ENCODE measurements around the gene BAZ2B.

BAZ2B gene

DNA sequence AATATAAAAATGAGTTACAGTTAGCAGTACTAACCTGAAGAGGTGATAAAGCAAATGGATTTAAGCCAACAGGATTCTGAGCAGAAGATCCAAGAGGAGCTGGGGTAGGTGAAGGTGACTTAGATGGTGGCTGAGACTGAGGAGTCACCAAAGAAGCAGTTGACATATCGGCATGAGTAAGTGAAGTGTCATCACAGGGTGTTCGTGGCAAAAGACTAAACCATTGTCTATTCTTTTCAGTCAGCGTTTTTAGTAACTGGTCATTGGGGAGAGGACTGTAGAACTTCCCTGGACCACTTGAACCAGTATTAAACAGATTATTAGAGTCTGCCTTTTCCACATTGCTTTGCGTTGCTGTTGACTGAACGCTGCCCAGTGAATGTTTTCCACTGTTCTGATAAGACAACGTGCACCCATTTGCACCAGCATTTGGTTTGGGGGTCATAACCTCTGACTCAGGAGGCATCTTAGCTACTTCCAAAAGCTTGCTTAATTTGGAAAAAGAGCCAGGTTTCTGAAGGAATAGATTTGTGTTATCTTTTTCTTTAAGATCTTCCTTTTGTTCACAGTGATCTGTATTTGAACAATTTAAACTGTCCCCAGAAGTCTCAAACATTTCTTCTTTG is 266.6 kb downstream of the BAZ2B start:
- DNase-seq (ENCODE audit: low spot score) = no peak
- Mint-ChIP-seq H3K4me3 (no peak overlapping the region), H3K27ac (no peak overlapping the region), H3K36me3 (ENCODE audit: low read depth) (no peaks in the 10 kb centered on the region), H3K9me3 (no peaks in the 10 kb centered on the region), H3K27me3 (ENCODE audit: low read depth) (no peaks in the 10 kb centered on the region), H3K4me1 (ENCODE audit: low read depth) (no peaks in the 10 kb centered on the region)

DNA sequence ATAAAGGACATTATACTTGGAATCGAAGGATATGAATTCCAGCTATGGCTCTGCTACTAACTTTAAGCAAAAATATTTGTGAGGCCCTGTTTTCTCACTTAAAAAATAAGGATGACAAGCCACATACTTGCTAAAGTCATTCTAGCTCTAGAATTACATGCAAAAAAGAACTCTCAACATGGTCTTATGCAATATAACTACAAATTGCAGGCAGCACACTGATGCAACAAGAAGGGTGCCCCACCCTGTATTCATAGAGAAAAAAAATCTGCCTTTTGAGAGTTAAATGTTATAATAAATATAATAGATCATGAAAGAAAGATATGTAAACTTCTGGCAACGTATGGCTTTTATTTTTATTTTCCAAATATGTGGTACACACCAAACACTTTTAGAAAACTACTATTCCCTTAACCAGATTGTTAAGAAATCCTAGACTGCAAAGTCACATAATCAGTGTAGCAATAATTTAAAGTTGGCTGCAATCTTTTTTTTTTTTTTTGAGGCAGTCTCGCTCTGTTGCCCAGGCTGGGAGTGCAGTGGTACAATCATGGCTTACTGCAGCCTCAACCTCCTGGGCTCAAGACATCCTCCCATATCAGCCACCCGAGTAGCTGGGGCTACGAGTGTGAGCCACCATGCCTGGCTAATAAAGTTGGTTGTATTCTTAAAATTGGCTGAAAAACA is 289.6 kb downstream of the BAZ2B start:
- Mint-ChIP-seq H3K27me3 (ENCODE audit: low read depth) (no peaks in the 10 kb centered on the region), H3K36me3 (ENCODE audit: low read depth) (no peaks in the 10 kb centered on the region), H3K9me3 (no peaks in the 10 kb centered on the region), H3K4me3 (no peak overlapping the region), H3K27ac (no peak overlapping the region), H3K4me1 (ENCODE audit: low read depth) (no peaks in the 10 kb centered on the region)
- DNase-seq (ENCODE audit: low spot score) = no peak

DNA sequence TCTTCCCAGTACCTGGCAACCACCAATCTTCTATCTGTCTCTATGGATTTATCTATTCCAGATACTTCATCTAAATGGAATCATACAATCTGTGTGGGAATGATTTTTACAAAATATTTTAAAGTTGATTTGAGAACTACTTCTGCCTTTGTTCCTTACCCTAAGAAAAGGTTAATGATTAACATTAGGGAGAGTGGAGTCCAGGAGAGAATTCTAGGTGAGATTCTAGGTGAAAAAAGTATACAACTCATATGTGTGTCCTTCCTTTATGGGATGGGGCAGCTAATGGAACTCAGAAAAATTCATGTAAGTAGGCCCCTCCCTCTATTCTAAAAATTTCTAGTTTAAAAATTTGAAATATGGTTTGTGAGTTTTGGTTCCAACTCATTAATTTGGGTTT is 293.9 kb downstream of the BAZ2B start:
- Mint-ChIP-seq H3K9me3 (no peaks in the 10 kb centered on the region), H3K27me3 (ENCODE audit: low read depth) (no peaks in the 10 kb centered on the region), H3K36me3 (ENCODE audit: low read depth) (no peaks in the 10 kb centered on the region), H3K4me1 (ENCODE audit: low read depth) (no peaks in the 10 kb centered on the region), H3K27ac (no peak overlapping the region), H3K4me3 (no peak overlapping the region)
- no peak for DNase-seq (ENCODE audit: low spot score)

DNA sequence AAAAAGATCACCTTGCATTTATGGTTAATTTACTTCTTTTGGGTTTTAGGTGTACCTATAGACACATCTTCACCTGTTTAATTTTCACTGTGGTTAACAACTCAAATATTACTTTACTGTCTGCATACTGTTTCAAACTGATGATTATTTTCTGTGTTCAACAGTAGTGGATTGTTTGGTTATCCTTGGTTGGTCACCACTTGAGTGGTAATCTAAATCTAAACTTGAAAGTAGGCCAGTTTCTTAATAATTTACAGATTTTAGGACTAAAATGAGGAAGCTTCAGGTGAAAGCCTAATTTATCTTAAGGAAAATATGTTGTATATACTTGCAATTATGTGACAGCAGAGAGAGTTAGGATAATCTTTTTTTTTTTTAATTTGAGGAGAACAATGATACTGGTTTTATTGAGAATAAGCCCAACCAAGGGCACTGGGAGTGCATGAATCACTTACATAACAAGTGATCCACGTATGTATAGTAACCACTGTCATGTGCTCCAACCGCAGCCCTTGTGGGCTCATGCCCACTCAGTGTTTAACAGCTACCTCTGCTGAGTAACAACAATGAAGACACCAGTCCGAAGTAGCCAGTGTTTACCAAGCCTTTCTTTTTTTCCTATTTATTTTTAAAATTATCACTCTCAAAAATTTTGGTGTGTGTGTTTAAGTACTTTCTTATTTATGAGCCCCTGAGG is 298.8 kb downstream of the BAZ2B start:
- Mint-ChIP-seq H3K27me3 (ENCODE audit: low read depth) (no peaks in the 10 kb centered on the region), H3K36me3 (ENCODE audit: low read depth) (no peaks in the 10 kb centered on the region), H3K4me3 (no peak overlapping the region), H3K4me1 (ENCODE audit: low read depth) (no peaks in the 10 kb centered on the region), H3K9me3 (no peaks in the 10 kb centered on the region), H3K27ac (no peak overlapping the region)
- no peak for DNase-seq (ENCODE audit: low spot score)

- Mint-ChIP-seq H3K27me3 (ENCODE audit: low read depth) (peaks cover 9% of the 10 kb centered on the region), H3K27ac (no peak overlapping the region), H3K36me3 (ENCODE audit: low read depth) (no peaks in the 10 kb centered on the region), H3K4me1 (ENCODE audit: low read depth) (no peaks in the 10 kb centered on the region), H3K9me3 (peaks cover 12% of the 10 kb centered on the region), H3K4me3 (no peak overlapping the region)
- no peak for DNase-seq (ENCODE audit: low spot score)
These were observed 308.4 kb downstream of the BAZ2B start for GRCh38 chr2:159307942-159308341.

GRCh38 chr2:159300586-159300985 is 315.8 kb downstream of the BAZ2B start:
- Mint-ChIP-seq H3K4me1 (ENCODE audit: low read depth) (no peaks in the 10 kb centered on the region), H3K27me3 (ENCODE audit: low read depth) (peaks cover 10% of the 10 kb centered on the region), H3K27ac (no peak overlapping the region), H3K9me3 (peaks cover 12% of the 10 kb centered on the region), H3K36me3 (ENCODE audit: low read depth) (no peaks in the 10 kb centered on the region), H3K4me3 (no peak overlapping the region)
- DNase-seq (ENCODE audit: low spot score) = no peak

DNA sequence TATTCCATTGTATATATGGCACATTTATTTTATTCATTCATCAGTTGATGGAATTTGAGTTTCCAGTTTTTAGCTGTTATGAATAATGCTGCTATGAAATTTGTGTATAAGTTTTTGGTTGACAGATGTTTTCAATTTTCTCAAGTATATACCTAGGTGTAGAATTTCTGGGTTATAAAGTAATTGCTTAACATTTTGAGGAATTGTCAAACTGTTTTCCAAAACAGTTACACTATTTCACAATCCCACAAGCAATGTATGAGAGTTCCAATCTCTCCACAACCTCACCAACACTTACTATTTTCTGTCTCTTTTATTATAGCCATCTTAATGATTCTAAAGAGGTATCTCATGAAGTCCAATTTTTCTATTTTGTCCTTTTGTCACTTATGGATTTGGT is 317.4 kb downstream of the BAZ2B start:
- Mint-ChIP-seq H3K9me3 (peaks cover 4% of the 10 kb centered on the region), H3K4me1 (ENCODE audit: low read depth) (no peaks in the 10 kb centered on the region), H3K36me3 (ENCODE audit: low read depth) (no peaks in the 10 kb centered on the region), H3K27ac (no peak overlapping the region), H3K4me3 (no peak overlapping the region), H3K27me3 (ENCODE audit: low read depth) (peaks cover 6% of the 10 kb centered on the region)
- no peak for DNase-seq (ENCODE audit: low spot score)

GRCh38 chr2:159297042-159297707 is 319.2 kb downstream of the BAZ2B start:
- H3K36me3 Mint-ChIP-seq (ENCODE audit: low read depth) = no peaks in the 10 kb centered on the region
- H3K9me3 Mint-ChIP-seq = no peaks in the 10 kb centered on the region
- no peaks in the 10 kb centered on the region for H3K4me1 Mint-ChIP-seq (ENCODE audit: low read depth)
- H3K27me3 Mint-ChIP-seq (ENCODE audit: low read depth) = peaks cover 8% of the 10 kb centered on the region
- no peak overlapping the region for H3K4me3 Mint-ChIP-seq
- no peak overlapping the region for H3K27ac Mint-ChIP-seq
- DNase-seq (ENCODE audit: low spot score) = no peak

GRCh38 chr2:159292157-159292556 is 324.2 kb downstream of the BAZ2B start:
- Mint-ChIP-seq H3K4me3 (no peak overlapping the region), H3K27me3 (ENCODE audit: low read depth) (peaks cover 4% of the 10 kb centered on the region), H3K27ac (no peak overlapping the region), H3K9me3 (no peaks in the 10 kb centered on the region), H3K4me1 (ENCODE audit: low read depth) (peaks cover 13% of the 10 kb centered on the region), H3K36me3 (ENCODE audit: low read depth) (peaks cover 2% of the 10 kb centered on the region)
- no peak for DNase-seq (ENCODE audit: low spot score)

GRCh38 chr2:159290289-159290907 is 325.9 kb downstream of the BAZ2B start:
- no peak overlapping the region for H3K27ac Mint-ChIP-seq

GRCh38 chr2:159287733-159288132 is 328.6 kb downstream of the BAZ2B start:
- H3K4me3 Mint-ChIP-seq = peak overlapping the region; percentile 24

More at GRCh38 chr2:159290289-159290907, 325.9 kb downstream of the BAZ2B start:
- Mint-ChIP-seq H3K4me3 (peak overlapping the region; percentile 13), H3K36me3 (ENCODE audit: low read depth) (peaks cover 2% of the 10 kb centered on the region), H3K9me3 (no peaks in the 10 kb centered on the region), H3K27me3 (ENCODE audit: low read depth) (peaks cover 4% of the 10 kb centered on the region), H3K4me1 (ENCODE audit: low read depth) (peaks cover 15% of the 10 kb centered on the region)
- no peak for DNase-seq (ENCODE audit: low spot score)

DNA sequence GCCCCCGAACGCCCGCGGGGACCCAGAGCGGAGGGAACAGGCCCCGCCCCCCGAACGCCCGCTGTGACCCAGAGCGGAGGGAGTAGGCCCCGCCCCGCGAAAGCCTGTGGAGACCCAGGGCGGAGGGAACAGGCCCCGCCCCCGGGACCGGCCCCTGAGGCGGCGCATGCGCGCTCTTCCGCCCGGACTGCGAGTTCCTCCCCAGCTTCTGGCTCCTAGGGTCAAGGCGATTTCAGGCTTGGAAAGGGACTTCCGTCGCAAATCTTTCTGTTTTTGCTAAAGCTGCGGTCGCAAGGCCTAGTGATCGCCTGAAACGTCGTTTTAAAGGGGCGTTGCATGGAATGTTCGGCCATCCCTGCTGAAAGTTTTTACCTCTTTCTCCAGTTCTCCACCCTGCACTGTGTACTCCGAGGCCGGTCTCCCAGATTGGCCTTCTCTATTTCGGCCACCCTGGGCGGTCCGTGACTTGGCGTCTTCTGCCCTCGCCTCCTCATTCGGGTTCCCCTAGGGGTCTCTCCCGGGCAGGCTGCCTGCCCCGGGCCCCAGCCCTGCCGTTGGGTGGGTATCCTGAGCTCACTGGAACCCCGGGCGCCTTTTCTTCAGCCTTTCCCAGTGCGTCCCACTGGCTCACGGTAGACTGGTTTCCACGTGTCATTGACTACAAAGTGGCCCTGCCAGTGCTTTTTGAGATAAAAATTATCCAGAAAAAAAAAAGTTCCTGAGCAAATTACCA is 329.5 kb downstream of the BAZ2B start:
- H3K27me3 Mint-ChIP-seq (ENCODE audit: low read depth) = no peaks in the 10 kb centered on the region
- no peaks in the 10 kb centered on the region for H3K9me3 Mint-ChIP-seq
- peaks cover 6% of the 10 kb centered on the region for H3K36me3 Mint-ChIP-seq (ENCODE audit: low read depth)
- H3K4me3 Mint-ChIP-seq = peak overlapping the region; percentile 84
- peak; percentile 95 for DNase-seq (ENCODE audit: low spot score)
- peaks cover 18% of the 10 kb centered on the region for H3K4me1 Mint-ChIP-seq (ENCODE audit: low read depth)
- peak overlapping the region; percentile 78 for H3K27ac Mint-ChIP-seq

More at GRCh38 chr2:159287733-159288132, 328.6 kb downstream of the BAZ2B start:
- Mint-ChIP-seq H3K27me3 (ENCODE audit: low read depth) (peaks cover 4% of the 10 kb centered on the region), H3K27ac (no peak overlapping the region), H3K4me1 (ENCODE audit: low read depth) (peaks cover 18% of the 10 kb centered on the region), H3K9me3 (no peaks in the 10 kb centered on the region), H3K36me3 (ENCODE audit: low read depth) (peaks cover 4% of the 10 kb centered on the region)
- DNase-seq (ENCODE audit: low spot score) = no peak
